GM21515 (cell line): ENCODE results near the gene STPG4.

Experiments used
- ATAC-seq: cut with Tn5 transposase; IDR thresholded peaks from one replicate; pipeline ENCODE4 v1.9.1; 2021; ENCODE audit not compliant: unreplicated experiment

The STPG4 gene

DNA sequence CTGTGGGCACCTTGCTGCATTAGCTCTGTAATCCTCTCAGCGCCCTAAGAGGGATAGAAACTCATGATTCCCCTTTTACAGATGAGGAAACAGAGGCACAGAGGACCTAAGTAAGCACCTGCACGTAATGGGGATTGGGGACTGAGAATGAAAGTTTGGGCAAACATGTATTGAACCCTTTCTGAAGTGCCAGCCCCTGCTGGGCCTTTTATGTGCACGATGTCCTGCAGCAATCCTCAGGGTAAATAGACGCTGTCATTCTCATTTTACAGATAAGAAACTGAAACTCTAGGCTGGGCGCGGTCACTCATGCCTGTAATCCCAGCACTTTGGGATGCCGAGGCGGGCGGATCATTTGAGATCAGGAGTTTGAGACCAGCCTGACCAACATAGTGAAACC is 117.4 kb downstream of the STPG4 start:
- no peak for ATAC-seq
